Dedifferentiated amniotic fluid mesenchymal stem cell (primary cell): ENCODE measurements around the gene TSPAN2.

Experiments
- DNase-seq: peaks from one replicate; pipeline ENCODE4 v3.0.0-alpha.2; 2016; ENCODE audit errors: extremely low spot score

The TSPAN2 gene

GRCh38 chr1:115089420-115090185 lies at the start of gene TSPAN2:
TSS of gene TSPAN2 (minus strand) at chr1:115089503. CDS start at chr1:115089432, 71 bp downstream.
- no peak for DNase-seq

GRCh38 chr1:115138973-115139372 lies 49.7 kb upstream of the TSPAN2 start:
- DNase-seq = peak; percentile 92

GRCh38 chr1:115138271-115138670 lies 49.0 kb upstream of the TSPAN2 start:
- DNase-seq = no peak

- DNase-seq = no peak
Observed at GRCh38 chr1:115137191-115137590, 47.9 kb upstream of the TSPAN2 start.

GRCh38 chr1:115136706-115137105 lies 47.4 kb upstream of the TSPAN2 start:
- DNase-seq = no peak

GRCh38 chr1:115136106-115136505 lies 46.8 kb upstream of the TSPAN2 start:
- DNase-seq = no peak

- DNase-seq = no peak
Observed at GRCh38 chr1:115135681-115136080, 46.4 kb upstream of the TSPAN2 start.

GRCh38 chr1:115134850-115135480 lies 45.7 kb upstream of the TSPAN2 start:
- peak; percentile 67 for DNase-seq

- no peak for DNase-seq
Observed at GRCh38 chr1:115134231-115134630, 44.9 kb upstream of the TSPAN2 start.

- DNase-seq = no peak
Observed at GRCh38 chr1:115133440-115133839, 44.1 kb upstream of the TSPAN2 start.

- DNase-seq = no peak
Observed at GRCh38 chr1:115130786-115131185, 41.5 kb upstream of the TSPAN2 start.

GRCh38 chr1:115129071-115129640 lies 39.9 kb upstream of the TSPAN2 start:
- DNase-seq = no peak

GRCh38 chr1:115127539-115127938 lies 38.2 kb upstream of the TSPAN2 start:
- no peak for DNase-seq

GRCh38 chr1:115126516-115126915 lies 37.2 kb upstream of the TSPAN2 start:
- no peak for DNase-seq

GRCh38 chr1:115123116-115123515 lies 33.8 kb upstream of the TSPAN2 start:
- no peak for DNase-seq

- DNase-seq = no peak
Observed at GRCh38 chr1:115121793-115122192, 32.5 kb upstream of the TSPAN2 start.

- no peak for DNase-seq
Observed at GRCh38 chr1:115120296-115120695, 31.0 kb upstream of the TSPAN2 start.

- no peak for DNase-seq
Observed at GRCh38 chr1:115118611-115119010, 29.3 kb upstream of the TSPAN2 start.

GRCh38 chr1:115118086-115118485 lies 28.8 kb upstream of the TSPAN2 start:
- DNase-seq = no peak

GRCh38 chr1:115117298-115117697 lies 28.0 kb upstream of the TSPAN2 start:
- DNase-seq = no peak

GRCh38 chr1:115116512-115116911 lies 27.2 kb upstream of the TSPAN2 start:
- DNase-seq = no peak

- DNase-seq = no peak
Observed at GRCh38 chr1:115115521-115116161, 26.3 kb upstream of the TSPAN2 start.

GRCh38 chr1:115114308-115114707 lies 25.0 kb upstream of the TSPAN2 start:
- no peak for DNase-seq
